NCI-H2196 (cell line): ENCODE data around the gene SLC22A23.

ENCODE experiments used
- DNase-seq: peaks from one replicate; lab custom pipeline; 2025; ENCODE audit not compliant: unreplicated experiment; lab: John Stamatoyannopoulos, UW

The SLC22A23 gene

DNA sequence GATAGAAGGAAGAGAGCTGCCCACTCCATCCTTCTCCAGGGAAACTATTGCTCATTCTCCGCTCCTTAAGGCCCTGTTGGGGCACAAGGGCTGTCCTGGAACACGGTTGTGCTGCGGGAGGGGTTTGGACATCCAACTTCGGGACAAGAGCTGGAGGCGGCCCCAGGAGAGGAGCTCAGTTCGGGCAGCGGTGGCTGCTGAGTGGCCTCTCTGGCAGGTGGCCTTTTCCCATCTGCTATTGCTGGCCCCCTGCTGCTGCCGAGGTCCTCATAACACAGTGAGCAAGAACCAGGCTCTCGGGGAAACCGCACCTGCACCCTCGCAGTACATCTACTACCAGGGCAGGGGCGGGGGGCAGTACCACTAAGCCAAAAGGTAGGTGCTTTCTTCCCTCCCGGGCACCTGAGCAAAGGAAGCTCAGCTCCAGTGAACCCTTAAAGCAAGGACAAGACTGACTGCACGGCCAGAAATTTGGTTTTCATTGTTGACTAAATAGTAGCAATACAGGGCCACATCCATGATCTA lies 134.4 kb downstream of the SLC22A23 start:
- no peak for DNase-seq

- no peak for DNase-seq
Measured at GRCh38 chr6:3321875-3322274, 135.0 kb downstream of the SLC22A23 start.

- no peak for DNase-seq
Measured at GRCh38 chr6:3321042-3321441, 135.8 kb downstream of the SLC22A23 start.

DNA sequence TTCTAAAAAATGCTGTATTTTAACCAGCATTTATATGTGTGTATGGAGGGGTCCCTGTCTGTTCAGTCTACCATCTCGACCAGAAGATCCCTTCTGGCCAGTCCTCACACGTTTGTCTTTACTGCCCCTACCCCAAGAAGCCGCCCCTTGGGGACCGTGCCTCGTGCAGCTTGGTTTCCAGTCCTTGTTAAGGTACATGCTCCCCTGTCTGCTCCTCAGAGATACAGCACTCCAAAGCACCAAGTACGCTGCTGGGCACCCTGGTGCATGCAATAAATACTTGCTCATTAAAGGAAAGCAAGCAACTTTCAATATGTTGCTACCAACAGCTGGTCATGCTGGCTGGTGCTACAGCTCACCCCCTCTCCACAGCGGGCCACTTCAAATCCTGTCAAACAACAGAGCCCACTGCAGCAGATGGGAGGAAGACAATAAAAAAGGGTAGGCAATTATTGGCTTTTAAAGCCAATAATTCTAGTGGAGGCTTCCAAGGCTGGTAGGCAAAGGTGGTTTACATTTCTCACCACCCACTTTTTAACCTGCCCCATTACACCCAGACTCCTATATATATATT lies 136.5 kb downstream of the SLC22A23 start:
- DNase-seq: no peak

GRCh38 chr6:3319610-3320200 lies 137.1 kb downstream of the SLC22A23 start:
- no peak for DNase-seq

DNA sequence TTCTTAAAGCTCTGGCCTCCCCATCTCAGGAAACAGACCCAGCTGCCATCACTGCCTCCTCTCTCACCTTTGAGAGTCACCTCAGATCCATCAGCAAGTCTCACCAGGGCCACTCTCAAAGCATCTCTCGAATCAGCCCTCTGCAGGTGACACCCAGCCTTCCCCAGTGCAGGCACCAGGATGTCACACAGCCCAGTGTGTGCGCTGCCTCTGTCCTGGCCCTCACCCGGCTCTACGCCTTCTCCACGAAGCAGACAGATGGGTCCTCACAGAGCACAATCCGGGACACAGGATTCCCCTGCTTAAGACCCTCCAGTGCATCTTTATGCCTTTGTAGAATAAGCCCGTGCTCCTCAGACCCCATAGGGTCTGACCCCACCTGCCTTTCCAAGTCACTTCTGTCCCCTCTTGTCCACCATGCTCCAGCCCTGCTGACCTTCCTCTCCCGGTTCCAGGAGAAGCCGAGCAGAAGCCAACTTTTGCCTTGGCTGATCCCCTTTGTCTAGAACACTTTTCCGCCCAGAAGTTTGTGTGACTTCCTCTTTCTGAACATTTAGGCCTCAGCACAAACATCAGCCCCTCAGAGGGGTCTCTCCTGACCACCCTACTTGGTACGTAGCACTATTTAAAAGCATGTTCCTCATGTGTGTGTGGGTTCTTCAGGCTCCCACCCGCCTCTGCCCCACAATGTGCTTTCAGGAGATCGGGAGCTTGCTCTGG lies 137.9 kb downstream of the SLC22A23 start:
- DNase-seq: no peak

- no peak for DNase-seq
Measured at GRCh38 chr6:3318226-3318625, 138.6 kb downstream of the SLC22A23 start.

DNA sequence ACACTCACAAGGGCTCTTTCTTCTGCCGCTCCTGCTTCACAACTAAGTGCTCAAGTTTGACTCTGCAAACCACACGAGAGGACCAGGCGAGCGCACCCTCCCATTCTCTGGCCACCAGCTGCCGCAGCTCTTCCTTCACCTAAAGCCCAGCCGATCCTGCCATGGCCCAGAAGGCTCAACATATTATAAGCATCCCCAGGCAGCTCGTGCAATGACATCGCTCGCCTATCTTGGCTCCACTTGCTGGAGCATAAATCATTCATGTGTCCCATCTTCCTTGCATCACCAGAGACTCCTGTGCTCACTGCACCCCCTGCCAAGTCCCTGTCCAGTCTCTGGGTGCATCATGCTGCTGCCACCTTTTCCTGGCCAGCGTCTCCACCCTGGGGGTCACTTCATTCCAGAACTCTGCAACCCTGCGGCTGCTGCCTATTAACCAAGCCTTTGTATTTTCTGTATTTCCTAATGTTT lies 139.1 kb downstream of the SLC22A23 start:
- no peak for DNase-seq

GRCh38 chr6:3316818-3317217 lies 140.0 kb downstream of the SLC22A23 start:
- no peak for DNase-seq

DNA sequence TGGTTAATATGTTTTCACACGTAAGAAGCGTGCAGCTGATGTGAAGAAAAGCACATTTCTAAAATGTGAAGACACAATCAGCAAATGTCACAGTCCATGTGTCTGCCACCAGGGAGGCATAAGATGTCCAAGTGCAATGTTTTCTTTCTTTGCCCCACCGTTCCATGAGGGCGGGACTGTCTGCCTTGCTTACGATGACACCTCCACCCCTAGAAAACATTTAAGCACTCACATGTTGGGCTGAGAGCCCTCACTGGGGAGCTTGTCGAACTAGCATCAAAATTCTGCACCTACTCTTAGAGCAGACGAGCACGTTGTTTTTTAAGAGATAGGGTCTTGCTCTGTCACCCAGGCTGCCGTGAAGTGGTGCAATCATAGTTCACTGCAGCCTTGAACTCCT lies 140.5 kb downstream of the SLC22A23 start:
- no peak for DNase-seq

GRCh38 chr6:3315841-3316240 lies 141.0 kb downstream of the SLC22A23 start:
- no peak for DNase-seq

DNA sequence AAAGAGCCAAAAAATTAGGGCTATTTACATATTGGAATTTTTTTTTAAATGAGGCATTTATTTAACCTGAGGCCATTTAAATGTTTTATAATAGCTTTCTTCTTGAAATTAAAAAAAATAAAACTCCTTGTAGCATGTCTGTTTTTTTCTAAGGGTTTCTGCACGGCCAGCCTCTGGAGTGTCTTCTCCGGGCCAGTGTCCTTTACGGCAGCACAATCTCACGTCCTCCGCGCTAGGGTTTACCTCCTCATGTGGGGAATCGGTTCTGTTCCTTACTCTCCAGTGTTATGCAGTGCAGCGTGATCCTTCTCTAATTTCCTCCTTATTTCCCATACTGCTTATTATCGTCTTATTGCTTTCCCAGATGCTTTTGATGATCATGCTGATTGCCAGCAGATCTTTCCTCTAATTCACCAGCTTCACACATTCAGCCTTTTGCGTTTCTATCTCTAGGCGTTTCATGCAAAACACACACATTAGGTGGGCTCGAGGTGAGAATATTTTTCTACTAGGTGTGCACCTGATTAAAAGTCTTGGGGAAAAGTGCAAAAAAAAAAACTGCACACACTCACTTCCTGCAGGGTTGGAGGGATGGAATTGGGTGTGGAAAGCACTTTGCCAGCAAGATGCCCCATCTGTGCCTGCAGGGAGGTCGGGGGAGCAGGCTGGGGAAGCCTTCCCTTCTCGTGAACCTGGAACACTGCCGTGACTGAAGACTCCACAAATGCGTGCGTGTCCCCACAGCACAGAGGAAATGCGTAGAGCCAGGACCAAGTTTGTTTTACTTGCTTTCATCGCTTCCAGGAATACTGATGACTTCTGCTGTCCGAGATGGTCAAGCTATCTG lies 142.0 kb downstream of the SLC22A23 start:
- DNase-seq: no peak

DNA sequence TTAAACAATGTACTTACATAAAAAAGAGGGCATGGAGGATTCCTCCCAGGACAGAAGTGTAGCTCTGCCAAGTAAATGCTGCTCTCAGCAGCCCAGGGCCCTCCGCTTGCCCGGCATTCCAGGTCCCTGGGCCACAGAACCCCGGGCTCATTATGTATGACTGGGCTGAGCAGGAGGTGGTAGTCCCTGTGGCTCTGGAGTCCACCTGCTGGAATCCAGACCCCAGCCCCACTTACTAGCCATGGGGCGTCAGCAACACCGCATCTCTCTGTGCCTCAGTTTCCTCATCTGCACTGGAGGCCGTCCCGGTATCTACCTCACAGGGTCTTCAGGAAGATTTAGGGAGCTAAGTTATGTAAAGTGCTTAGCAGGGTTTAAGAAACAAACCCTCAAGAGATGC lies 142.7 kb downstream of the SLC22A23 start:
- no peak for DNase-seq

- DNase-seq: no peak
Measured at GRCh38 chr6:3312604-3313231, 144.1 kb downstream of the SLC22A23 start.

- DNase-seq: no peak
Measured at GRCh38 chr6:3311826-3312225, 145.0 kb downstream of the SLC22A23 start.

GRCh38 chr6:3310703-3311102 lies 146.1 kb downstream of the SLC22A23 start:
- peak; percentile 60 for DNase-seq

GRCh38 chr6:3310051-3310448 lies 146.8 kb downstream of the SLC22A23 start:
- no peak for DNase-seq

DNA sequence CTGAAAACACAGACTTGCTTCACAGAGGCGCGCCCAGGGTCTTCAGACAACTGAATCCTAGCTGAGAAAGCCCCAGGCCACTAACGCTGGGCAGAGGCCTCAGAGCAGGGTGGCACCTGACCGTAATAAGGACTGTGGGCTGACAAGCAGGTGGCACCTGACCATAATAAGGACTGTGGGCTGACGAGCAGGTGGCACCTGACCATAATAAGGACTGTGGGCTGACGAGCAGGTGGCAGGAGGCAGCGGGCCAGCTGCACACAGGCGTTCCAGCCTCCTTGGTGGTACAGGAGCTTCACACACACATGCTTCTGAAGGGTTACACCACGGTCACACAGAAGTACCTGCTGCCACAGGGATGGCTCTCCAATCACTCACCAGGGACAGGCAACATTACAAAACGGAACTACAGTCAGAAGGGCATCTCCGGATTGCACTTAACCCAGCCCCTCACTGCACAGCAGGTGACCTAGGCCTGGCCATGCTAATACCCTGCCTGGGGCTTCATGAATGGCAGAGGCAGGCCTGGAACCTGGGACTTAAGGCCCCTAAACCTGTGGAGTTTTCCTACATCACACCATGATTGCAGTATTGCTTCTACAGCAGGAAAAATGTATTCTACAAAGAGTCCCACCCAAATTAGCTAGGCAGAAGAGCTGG lies 147.3 kb downstream of the SLC22A23 start:
- DNase-seq: peak; percentile 37

DNA sequence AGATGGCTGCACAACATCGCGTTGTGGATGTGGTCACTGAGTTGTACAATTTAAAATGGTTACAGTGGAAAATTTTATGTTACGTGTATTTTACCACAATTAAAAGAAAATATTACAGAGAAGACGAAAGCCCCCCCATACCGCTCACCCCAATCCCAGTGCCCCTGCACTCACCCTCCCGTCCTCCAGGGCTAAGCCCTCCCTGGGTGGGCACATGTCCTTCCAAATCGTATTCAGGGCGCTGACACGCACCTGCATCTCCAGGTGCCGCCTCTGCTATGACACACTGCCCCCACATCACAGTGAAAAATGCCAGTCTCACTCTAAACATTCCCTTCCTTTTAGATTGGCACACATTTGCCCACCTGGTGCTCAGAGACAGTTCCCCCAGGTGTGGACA lies 148.7 kb downstream of the SLC22A23 start:
- no peak for DNase-seq

DNA sequence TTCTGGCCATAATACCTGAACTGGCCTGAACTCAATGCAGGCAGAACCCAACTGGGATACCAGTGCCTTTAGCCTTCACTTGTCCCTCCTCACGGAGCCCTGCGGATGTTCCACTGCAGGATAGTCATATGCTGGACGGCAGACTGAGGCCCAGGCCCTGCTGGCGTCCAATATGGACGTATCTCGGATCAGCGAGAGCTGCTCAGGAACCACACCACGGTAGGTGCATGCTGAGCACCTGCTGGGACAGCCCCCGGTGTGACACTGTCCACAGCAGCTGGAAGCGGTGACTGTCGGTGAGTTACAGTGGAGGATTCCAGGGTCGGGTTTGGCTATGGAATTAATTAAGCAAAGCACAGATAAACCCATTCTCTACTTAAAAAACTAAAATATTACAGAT lies 149.4 kb downstream of the SLC22A23 start:
- no peak for DNase-seq
